ENCODE results near the gene SUCLG2.

Gene SUCLG2

DNA sequence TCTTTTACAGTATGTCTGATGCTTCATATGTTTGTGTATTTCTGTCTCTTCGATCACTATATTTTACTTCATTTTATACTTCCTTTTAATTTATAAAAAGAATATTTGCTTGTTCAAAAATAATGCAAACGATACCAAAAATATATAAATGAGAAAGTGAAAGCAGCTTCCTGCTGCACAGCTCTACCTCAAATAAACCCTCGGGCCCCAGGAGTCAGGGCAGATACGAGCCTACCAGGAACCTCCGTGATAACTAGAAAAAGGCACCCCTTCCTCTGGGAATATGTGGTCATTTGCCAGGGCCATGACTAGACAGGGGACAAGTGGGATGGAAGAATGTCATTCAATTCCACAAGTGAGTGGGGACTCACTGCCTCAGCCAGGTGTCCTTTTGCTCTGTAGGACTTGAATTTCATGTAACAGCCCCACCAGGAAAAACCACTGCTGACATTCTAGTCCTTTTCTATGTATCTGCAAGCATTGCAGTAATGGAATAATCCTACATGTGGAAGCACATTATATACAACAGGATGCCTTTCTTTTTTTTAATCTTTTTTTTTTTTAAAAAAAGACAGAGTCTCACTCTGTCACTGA is 133.3 kb downstream of the SUCLG2 start:
- no peak for DNase-seq (ENCODE audit: low read depth in 2 of 2, low spot score in 1 of 2)

DNA sequence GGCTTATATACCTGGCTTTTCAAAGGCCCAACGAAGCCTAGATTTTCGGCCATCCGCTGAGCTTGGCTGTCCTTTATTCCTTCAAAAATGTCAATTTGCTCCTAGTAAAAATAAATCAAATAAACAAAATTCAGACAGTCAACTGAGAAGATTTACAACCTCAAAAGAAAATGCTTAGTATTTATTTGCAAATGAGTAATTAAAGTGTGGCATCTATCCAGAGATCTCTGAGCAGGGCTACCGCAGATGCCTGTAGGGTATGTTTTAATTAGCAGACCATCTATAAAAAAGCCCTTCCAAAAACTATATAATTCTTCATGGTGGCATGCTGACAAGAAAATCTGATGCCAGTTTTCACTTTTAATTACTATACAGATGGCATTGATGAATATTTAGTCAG is 136.2 kb downstream of the SUCLG2 start:
- no peak for DNase-seq (ENCODE audit: low read depth in 2 of 2, low spot score in 1 of 2)

DNA sequence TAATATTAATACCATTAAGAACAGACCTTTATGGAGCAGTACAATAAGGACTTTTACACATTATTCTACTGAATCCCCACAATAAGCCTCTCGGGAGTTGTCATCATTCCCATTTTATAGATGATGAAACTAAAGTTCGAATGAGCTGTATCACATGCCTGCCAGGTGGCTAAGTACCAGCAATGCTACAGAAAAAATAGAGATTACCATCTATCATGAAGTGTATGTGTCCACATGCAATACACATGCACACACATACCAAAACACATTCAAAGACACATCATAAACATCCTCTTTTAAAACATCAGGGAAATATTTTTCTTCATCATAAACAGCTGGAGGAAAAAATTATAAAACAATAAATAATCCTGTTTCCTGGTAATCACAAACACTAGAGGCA is 136.6 kb downstream of the SUCLG2 start:
- DNase-seq (ENCODE audit: low read depth in 2 of 2, low spot score in 1 of 2): no peak

DNA sequence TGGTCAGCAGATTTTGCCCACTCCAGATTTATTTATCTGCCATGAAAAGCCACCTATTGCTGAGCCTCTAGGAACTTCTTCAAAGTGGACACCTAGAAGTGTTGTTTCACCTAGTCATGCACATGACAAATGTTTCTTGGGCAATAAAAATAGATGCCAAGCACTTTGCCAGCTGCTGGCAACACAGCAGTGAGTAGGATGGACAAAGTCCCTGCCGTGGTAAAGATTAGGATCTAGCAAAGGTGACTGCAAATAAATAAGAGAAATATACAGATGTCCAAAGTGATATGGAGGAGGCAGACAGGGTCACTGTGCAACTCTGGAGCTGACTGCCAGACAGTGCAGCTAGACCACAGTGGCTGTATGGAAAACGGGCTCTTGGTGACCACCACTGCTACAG is 137.9 kb downstream of the SUCLG2 start:
- no peak for DNase-seq (ENCODE audit: low read depth in 2 of 2, low spot score in 1 of 2)

DNA sequence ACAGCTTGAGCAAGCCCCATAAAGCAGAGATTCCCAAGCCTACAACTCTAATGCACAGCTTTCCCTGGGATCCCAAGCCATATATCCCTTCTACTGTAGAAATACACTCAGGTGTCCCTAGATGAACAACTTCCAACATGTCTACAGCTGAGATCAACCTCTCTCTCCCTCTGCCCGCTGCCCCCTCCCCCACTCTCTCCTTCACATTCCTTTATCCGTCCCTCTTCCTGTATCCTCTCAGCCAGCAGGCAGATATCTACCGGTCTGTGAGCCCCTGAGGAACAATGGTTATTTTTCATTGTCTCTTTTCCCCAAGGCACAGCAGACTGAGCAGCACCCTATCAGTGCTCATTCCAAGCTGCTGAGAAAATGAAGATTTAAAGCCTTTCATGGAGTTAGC is 138.6 kb downstream of the SUCLG2 start:
- no peak for DNase-seq (ENCODE audit: low read depth in 2 of 2, low spot score in 1 of 2)

DNA sequence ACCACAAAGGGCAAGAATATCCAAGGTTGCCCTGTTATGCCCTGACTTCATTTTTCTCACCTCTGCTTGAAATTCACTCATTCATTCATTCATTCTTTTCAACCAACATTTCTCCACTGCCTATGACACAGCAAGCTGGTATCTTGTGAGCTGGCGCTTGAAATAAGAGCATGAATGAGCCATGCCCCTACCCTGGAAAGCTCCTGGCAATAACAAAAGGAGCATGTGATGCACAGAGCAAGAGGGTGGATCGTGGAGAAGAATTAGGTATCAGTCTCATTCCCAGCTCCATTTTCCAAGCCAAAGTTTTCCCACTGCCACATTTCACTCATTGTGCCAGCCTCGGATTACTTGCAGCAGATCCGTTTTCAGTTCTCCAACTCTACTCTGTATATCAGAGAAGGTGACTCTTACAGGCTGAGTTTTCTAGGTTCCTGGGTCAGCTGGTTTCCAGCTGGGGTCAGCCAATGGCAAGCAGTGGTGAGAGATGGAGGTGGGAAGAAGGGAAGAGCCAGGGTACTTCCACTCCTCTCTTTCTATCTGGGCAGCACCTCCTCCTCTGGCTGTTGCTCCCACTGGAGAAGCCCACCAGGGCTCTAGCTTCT is 144.8 kb downstream of the SUCLG2 start:
- no peak for DNase-seq (ENCODE audit: low read depth in 2 of 2, low spot score in 1 of 2)

DNA sequence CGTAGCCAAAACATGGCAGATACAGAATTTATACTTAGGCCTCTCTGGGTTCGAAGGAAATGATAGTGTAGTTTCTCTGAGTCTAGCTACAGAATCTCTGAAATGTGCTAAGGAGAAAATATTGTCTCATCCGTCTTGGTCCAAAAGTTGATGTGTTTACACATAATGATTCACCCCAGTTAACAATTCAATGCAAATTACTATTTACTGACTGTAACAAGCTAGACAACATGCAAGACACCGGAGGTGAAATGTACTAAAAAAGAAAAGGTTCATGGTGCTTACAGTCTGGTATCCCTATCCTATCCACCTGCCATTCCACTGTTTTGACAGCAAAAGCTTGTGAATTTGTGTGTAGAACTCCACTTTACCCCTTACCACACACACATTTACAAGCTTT is 146.8 kb downstream of the SUCLG2 start:
- no peak for DNase-seq (ENCODE audit: low read depth in 2 of 2, low spot score in 1 of 2)

DNA sequence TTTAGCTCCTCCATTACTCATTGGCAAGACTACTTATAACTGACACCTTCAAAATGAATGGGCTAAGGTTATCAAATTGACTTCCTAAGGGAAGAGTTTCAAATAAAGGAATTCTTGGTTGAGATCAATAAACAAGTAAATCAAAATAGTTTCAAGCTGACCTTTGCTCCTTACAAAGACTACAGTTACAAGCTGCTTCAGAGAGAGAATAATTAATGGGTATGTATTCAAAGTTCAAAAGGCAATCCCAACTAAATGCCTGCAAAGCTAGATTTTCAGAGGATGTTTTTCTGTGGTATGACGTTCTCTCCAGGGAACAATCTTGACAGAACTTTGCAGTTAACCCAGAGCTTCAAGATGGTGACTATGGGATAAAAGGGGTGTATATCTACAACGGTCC is 153.7 kb downstream of the SUCLG2 start:
- no peak for DNase-seq (ENCODE audit: low read depth in 2 of 2, low spot score in 1 of 2)

DNA sequence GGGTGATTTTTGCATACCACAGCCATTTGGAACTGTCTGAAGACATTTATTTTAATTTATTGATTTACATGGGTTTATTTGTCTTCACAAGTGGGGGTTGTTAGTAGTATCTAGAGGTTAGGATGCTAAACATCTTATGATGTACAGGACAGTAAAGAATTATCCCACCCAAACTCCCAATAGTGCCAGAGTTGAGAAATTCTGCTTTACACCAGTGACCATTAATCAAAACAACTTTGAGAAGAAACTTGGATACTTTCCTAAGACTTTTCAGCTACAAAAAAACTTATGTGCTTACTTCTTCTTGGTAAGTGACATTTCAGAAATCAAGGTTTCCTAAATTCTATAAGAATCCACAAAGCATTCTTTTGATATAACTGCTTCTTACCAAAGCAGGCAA is 156.7 kb downstream of the SUCLG2 start:
- no peak for DNase-seq (ENCODE audit: low read depth in 2 of 2, low spot score in 1 of 2)

DNA sequence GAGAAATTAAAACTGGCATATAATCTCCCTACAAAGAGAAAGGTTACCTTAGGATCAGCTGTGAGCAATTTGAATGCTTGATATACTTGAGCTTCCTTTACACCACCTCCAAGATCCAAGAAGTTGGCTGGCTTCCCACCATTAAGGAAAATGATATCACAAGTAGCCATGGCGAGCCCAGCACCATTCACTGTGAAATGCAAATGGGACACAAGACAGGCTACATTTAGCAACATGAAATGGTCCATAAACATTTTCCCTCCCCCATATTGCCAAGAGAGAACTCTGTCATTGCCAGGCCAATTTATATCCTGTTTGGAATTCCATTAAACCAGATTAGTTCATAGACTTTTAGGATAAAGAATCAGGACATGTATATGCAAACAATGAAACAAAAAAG is 158.7 kb downstream of the SUCLG2 start:
- DNase-seq (ENCODE audit: low read depth in 2 of 2, low spot score in 1 of 2): no peak

DNA sequence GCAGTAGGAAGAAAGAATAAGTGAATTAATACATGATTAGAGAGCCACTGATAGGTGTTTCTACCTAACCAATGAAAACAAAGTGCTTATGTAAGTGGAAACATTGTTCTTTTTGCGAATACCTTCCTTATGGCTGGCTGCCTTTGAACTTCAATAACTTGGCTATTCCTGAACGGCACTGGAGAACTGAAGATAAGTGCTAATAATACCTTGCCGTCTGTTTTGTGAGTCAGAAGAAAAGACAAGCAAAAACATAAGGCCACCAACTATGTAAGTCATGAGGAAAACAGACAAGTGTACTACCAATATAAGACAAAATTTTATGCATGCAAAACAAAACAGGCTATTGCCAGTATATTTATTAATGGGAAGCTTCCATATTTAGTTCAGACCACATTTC is 160.6 kb downstream of the SUCLG2 start:
- DNase-seq (ENCODE audit: low read depth in 2 of 2, low spot score in 1 of 2): no peak

DNA sequence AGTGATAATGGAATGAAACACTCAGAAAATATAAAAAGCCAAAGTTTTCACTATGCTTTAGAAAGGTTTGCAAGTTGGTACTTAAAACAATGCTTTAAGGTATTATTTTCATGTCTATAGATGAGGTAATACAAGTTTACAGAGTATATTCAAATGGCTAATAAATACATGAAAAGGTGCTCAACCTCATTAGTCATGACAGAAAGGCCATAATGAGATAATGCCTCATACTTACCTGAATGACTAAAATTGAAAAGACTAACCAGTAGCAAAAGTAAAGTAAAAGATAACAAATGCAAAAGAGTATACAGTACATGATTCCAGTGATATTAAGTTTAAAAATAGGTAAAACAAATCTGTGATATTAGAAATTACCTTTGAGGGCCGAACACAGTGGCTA is 163.8 kb downstream of the SUCLG2 start:
- no peak for DNase-seq (ENCODE audit: low read depth in 2 of 2, low spot score in 1 of 2)

DNA sequence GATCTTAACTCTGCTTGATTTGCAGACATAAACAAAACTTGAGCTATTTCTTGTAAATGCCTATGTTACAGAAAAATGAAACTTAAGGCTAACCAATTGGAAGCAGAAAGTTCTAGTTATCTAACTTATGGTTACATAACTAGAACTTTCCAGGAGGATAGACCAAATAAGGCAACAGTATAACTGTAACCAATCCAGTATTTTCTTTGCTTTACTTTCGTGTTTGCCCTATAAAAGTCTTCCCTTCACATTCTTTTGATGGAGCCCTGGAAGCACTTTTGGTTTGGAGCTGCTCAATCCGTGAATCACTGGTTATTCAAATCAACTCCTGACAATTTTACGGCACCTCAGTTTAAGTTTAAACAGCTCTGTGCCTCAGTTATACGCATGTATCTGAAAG is 164.6 kb downstream of the SUCLG2 start:
- no peak for DNase-seq (ENCODE audit: low read depth in 2 of 2, low spot score in 1 of 2)

DNA sequence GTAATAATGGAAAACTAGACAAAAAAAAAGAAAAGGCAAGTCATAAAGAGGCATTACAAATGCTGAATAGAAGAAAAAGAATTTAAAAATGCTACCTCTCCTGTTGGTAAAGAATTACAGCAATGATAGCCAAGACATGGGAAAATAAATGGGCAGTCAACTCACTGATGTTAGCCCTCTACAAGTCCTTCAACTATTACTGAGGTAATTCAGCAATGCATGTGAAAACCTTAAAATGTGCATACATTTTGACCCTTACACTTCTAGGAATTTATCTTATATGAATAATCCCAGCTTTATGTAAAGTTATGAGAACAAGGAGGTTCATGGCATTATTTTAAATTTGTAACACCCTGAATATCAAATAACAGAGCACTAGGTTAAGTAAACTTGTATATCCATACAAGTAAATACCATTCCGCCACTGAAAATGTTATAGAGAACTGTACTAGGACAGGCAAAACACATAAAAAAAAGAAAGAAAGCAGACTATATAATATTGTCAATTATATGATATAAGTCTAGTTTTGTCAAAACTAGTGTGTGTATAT is 166.8 kb downstream of the SUCLG2 start:
- no peak for DNase-seq (ENCODE audit: low read depth in 2 of 2, low spot score in 1 of 2)

DNA sequence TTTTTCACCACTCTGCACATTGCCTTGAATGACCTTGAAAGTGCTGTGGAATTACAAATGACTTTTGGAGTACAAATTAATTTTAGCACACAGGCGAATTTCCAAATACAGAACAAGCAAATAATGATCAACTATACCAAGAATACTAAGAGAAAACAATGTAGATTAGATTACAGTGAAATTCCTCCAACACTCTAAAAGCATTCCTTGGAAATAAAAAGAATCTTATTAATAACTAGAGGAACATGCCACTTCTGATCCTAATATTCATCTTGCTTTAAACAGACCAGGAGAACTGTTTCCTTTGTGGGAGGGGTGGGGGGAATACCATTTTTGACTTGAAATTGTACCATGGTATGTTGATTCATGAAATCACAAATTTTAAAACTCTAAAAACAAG is 167.5 kb downstream of the SUCLG2 start:
- DNase-seq (ENCODE audit: low read depth in 2 of 2, low spot score in 1 of 2): no peak

DNA sequence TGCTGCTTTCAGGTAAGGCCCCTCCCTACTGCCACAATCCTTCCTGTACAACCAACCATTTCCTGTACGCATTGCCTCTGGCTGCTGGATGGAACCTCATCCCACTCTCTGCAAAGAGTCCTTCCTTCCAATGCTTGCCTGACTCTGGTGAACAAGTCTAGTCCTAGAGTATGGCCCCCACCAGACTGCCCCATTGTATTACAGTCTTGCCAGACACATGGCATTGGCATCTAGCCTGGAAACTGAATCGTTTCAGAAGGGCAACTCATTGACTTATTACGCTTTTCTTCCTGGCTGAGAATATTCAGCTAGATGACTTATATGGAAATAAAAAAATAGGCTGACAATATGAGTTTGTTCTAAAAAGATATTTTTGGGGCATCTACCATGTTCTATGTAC is 170.3 kb downstream of the SUCLG2 start:
- no peak for DNase-seq (ENCODE audit: low read depth in 2 of 2, low spot score in 1 of 2)

DNA sequence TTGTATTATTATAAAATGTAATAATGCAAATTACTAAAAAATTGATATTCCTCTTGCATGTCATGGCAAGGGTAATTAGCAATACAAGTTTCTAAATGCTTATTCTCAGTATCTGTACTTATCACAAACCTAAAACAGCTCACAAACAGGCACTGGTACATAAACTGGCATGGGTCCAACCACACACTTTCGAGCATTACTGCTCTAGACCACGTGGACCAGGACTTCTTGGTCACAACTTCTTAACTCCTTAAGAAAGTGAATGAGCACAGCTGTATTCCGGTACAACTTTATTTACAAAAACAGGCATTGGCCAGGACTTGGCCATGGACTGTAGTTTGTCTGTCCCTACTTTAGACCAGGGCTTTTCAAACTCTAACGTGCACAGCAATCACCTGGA is 173.3 kb downstream of the SUCLG2 start:
- no peak for DNase-seq (ENCODE audit: low read depth in 2 of 2, low spot score in 1 of 2)

DNA sequence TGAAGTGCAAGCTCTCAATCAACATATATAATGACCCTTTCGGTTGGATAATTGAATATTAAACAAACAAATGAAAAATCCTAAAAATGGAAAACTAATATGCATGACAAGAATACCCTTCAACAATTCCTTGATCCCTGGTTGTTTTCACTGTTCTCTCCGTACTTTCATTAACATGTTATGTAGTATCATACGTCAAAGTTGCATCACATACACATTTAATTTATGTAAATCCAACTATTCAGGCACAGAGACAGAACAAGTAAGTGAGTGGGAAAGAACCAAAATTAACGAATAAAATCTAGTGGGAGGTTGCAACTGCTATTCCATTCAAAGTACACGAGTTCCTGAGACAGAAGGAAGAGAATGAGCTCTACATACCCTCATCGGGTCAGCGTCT is 176.0 kb downstream of the SUCLG2 start:
- DNase-seq (ENCODE audit: low read depth in 2 of 2, low spot score in 1 of 2): no peak

DNA sequence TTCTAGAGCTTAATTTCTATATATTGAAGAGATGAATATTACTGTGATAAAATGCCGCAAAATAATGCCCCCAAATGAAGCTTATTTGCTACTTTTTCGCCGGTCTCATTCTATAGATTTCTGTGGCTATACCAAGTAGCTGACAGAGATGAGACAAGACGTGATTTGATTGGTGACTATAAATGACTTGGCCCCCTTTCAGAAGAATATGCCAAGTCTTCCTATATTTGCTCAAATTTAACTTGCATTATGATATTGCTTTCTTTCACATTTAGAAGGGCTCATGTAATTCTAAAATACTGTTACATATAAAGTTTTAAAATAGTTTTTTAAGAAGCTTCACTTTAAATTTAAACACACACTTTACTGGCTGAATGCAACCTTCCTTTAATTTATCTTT is 180.1 kb downstream of the SUCLG2 start:
- DNase-seq (ENCODE audit: low read depth in 2 of 2, low spot score in 1 of 2): no peak

DNA sequence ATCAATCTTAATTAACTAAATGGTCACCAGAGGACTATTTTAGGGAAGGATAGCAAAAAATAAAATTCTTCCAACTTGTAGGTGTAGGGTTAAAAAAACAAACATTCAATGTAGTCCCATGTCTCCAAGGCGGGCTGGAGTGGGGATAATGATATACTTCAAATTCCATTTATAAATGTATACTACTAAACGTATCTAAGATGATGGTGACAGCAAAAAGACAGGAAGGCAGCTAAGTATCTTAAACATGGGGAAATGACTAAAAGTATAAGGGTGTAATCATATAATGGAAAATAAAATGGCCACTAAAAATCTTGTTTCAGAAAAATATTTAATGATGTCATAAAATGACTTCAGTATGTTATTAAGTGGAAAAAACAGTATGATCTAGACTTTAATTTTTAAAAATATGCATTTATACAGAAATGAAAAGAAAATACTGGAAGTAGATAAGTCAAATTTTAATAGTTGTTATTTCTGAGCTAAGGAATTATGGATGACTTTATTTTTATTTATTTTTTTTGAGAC is 181.7 kb downstream of the SUCLG2 start:
- DNase-seq (ENCODE audit: low read depth in 2 of 2, low spot score in 1 of 2): no peak

DNA sequence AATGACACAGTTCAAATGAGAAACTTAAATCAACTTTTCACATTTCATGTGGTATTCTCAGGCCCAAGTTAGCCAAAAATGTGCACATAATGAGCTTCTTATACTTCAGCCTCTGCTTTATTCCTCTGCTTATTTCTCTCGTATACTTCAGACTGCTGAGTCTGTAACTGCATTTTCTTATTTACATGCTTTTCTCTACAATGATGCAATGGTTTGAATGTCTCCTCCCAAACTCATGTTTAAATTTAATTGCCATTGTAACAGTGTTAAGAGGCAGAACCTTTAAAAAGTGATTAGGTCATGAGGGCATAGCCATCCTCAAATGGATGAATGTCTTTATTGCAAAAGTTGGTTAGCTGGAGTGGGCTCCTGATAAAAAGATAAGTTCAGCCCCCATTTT is 184.2 kb downstream of the SUCLG2 start:
- no peak for DNase-seq (ENCODE audit: low read depth in 2 of 2, low spot score in 1 of 2)

DNA sequence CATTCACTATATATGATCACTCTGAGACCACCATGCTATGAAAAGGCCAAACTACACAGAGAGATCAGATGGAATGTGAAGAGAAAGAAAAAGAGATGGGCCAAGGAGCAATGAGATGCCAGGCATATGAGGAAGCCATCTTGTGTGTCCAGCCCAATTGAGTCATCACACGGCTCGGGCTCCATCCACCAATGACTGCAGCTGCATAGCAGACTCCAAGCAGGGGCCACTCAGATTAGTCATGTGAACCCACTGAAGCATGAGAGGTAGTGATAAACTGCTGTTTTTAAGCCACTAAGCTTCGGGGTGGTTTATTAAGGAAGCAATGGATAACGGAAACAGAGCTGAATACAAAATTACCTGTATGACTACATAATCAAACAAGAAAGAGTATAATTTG is 185.9 kb downstream of the SUCLG2 start:
- no peak for DNase-seq (ENCODE audit: low read depth in 2 of 2, low spot score in 1 of 2)

DNA sequence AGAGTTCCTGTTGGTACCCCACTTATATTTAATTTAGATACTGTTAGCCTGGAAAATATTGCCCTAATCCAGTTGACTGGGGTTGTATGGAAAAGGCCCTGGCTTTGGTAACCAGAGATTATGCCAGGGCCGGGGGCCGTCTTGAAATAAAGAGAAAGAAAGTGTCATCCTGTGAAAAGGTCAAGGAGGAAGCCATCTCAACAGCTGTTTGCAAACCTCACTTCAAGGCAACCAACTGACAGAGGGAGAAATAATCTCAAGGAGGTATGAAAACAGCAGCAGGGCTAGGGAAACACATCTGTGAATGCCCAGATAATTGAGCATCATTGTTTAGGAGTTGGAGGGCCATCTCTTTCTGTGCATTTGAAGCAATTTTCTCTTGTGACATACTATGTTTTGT is 190.8 kb downstream of the SUCLG2 start:
- DNase-seq (ENCODE audit: low read depth in 2 of 2, low spot score in 1 of 2): no peak
